Measurements from ENCODE around the gene GNG12. TPM values are rescaled to one million over a fixed set of nuclear protein-coding genes. Genes with fewer than 3 reads are reported as not detected.
"Not testable (repeated sequence)": the region's sequence is repeated elsewhere in the genome, so short reads cannot be mapped to it uniquely, and the experiment has no call there.

Gene GNG12
- total RNA-seq, 8 experiments from 2014 or later = 8.6 to 146 (median 51.7) TPM

GRCh38 chr1:67730312-67730711, 103.0 kb downstream of the GNG12 start:
- 20 to 100% (median 77%) methylated on average over 1 to 9 of the region's 9 CpGs; no CpG with 5 or more reads in 2 of the 10 experiments for WGBS, 10 experiments
- H3K4me3 ChIP-seq; H3K4me1 ChIP-seq (replicated peaks in 1 of 2); ATAC-seq (replicated peaks in 6 of 8); in situ Hi-C loops (cut with MboI; ENCODE audit: low pct_unique_long_range_greater_than_20kb in 2 of 9, low sequenced_read_pairs in 9 of 9, unreplicated experiment in 9 of 9); H3K27ac ChIP-seq: not testable (repeated sequence)

- Histone ChIP-seq H3K27ac (no peak overlapping the region), H3K4me3 (no peak overlapping the region), H3K4me1 (replicated peaks in 1 of 2) (no peaks in the 10 kb centered on the region)
- 0 to 100% (median 75%) methylated on average over 1 to 2 of the region's 2 CpGs; no CpG with 5 or more reads in 1 of the 10 experiments for WGBS, 10 experiments
- in situ Hi-C loops (cut with MboI; ENCODE audit: low pct_unique_long_range_greater_than_20kb in 2 of 9, low sequenced_read_pairs in 9 of 9, unreplicated experiment in 9 of 9) = no loop called here
- ATAC-seq (replicated peaks in 6 of 8) = no peak
These were observed 103.4 kb downstream of the GNG12 start for GRCh38 chr1:67729872-67730271.

- Histone ChIP-seq H3K27ac (no peak overlapping the region), H3K4me3 (no peak overlapping the region), H3K4me1 (replicated peaks in 1 of 2) (peaks cover 0 to 5% of the 10 kb centered on the region in 2 donors)
- ATAC-seq (replicated peaks in 6 of 8) = peak in 1 of 8 experiments; percentile 40
- in situ Hi-C loops (cut with MboI; ENCODE audit: low pct_unique_long_range_greater_than_20kb in 2 of 9, low sequenced_read_pairs in 9 of 9, unreplicated experiment in 9 of 9) = no loop called here
These were observed 107.0 kb downstream of the GNG12 start for GRCh38 chr1:67726224-67726623.

- Histone ChIP-seq H3K4me1 (replicated peaks in 1 of 2) (peaks cover 0 to 8% of the 10 kb centered on the region in 2 donors), H3K4me3 (no peak overlapping the region), H3K27ac (no peak overlapping the region)
- WGBS, 10 experiments = 11 to 100% (median 66%) methylated on average over 1 to 3 of the region's 3 CpGs
- peak in 2 of 8 experiments; percentile 12 to 65 for ATAC-seq (replicated peaks in 6 of 8)
- in situ Hi-C loops (cut with MboI; ENCODE audit: low pct_unique_long_range_greater_than_20kb in 2 of 9, low sequenced_read_pairs in 9 of 9, unreplicated experiment in 9 of 9) = no loop called here
These were observed 108.2 kb downstream of the GNG12 start for GRCh38 chr1:67724928-67725560.

- 8 to 82% (median 60%) methylated on average over 1 to 2 of the region's 2 CpGs; no CpG with 5 or more reads in 1 of the 10 experiments for WGBS, 10 experiments
- ATAC-seq (replicated peaks in 6 of 8) = no peak
- no peak overlapping the region for H3K4me3 ChIP-seq
- H3K27ac ChIP-seq = no peak overlapping the region
- in situ Hi-C loops (cut with MboI; ENCODE audit: low pct_unique_long_range_greater_than_20kb in 2 of 9, low sequenced_read_pairs in 9 of 9, unreplicated experiment in 9 of 9) = no loop called here
- H3K4me1 ChIP-seq (replicated peaks in 1 of 2) = peaks cover 0 to 8% of the 10 kb centered on the region in 2 donors
These were observed 109.6 kb downstream of the GNG12 start for GRCh38 chr1:67723620-67724019.

GRCh38 chr1:67723126-67723525, 110.1 kb downstream of the GNG12 start:
- WGBS, 10 experiments = 0 to 88% (median 79%) methylated on average over 1 of the region's 1 CpG; no CpG with 5 or more reads in 3 of the 10 experiments
- ATAC-seq (replicated peaks in 6 of 8) = peak in 1 of 8 experiments; percentile 13
- in situ Hi-C loops (cut with MboI; ENCODE audit: low pct_unique_long_range_greater_than_20kb in 2 of 9, low sequenced_read_pairs in 9 of 9, unreplicated experiment in 9 of 9) = no loop called here
- Histone ChIP-seq H3K27ac (no peak overlapping the region), H3K4me3 (no peak overlapping the region), H3K4me1 (replicated peaks in 1 of 2) (peaks cover 0 to 8% of the 10 kb centered on the region in 2 donors)

- Histone ChIP-seq H3K4me3 (no peak overlapping the region), H3K4me1 (replicated peaks in 1 of 2) (peaks cover 0 to 8% of the 10 kb centered on the region in 2 donors), H3K27ac (no peak overlapping the region)
- in situ Hi-C loops (cut with MboI; ENCODE audit: low pct_unique_long_range_greater_than_20kb in 2 of 9, low sequenced_read_pairs in 9 of 9, unreplicated experiment in 9 of 9) = no loop called here
- WGBS, 10 experiments = 29 to 86% (median 67%) methylated on average over 1 to 4 of the region's 4 CpGs; no CpG with 5 or more reads in 3 of the 10 experiments
- peak in 3 of 8 experiments; percentile 18 to 57 (median 48) for ATAC-seq (replicated peaks in 6 of 8)
These were observed 110.8 kb downstream of the GNG12 start for GRCh38 chr1:67722292-67722944.

GRCh38 chr1:67721650-67722291, 111.5 kb downstream of the GNG12 start:
- no peak for ATAC-seq (replicated peaks in 6 of 8)
- peaks cover 0 to 8% of the 10 kb centered on the region in 2 donors for H3K4me1 ChIP-seq (replicated peaks in 1 of 2)
- in situ Hi-C loops (cut with MboI; ENCODE audit: low pct_unique_long_range_greater_than_20kb in 2 of 9, low sequenced_read_pairs in 9 of 9, unreplicated experiment in 9 of 9) = no loop called here
- 80 to 100% (median 94%) methylated on average over 1 to 2 of the region's 2 CpGs; no CpG with 5 or more reads in 4 of the 10 experiments for WGBS, 10 experiments
- no peak overlapping the region for H3K4me3 ChIP-seq
- no peak overlapping the region for H3K27ac ChIP-seq

- H3K4me3 ChIP-seq = no peak overlapping the region
- H3K4me1 ChIP-seq (replicated peaks in 1 of 2) = peaks cover 0 to 8% of the 10 kb centered on the region in 2 donors
- no peak overlapping the region for H3K27ac ChIP-seq
- 19 to 100% (median 23%) methylated on average over 1 to 4 of the region's 4 CpGs; no CpG with 5 or more reads in 5 of the 10 experiments for WGBS, 10 experiments
- in situ Hi-C loops (cut with MboI; ENCODE audit: low pct_unique_long_range_greater_than_20kb in 2 of 9, low sequenced_read_pairs in 9 of 9, unreplicated experiment in 9 of 9) = no loop called here
- ATAC-seq (replicated peaks in 6 of 8) = peak in 3 of 8 experiments; percentile 24 to 41 (median 28)
These were observed 112.2 kb downstream of the GNG12 start for GRCh38 chr1:67721112-67721511.

GRCh38 chr1:67719329-67720196, 113.7 kb downstream of the GNG12 start:
- 63 to 100% (median 95%) methylated on average over 1 to 6 of the region's 6 CpGs for WGBS, 10 experiments
- H3K4me3 ChIP-seq = no peak overlapping the region
- H3K4me1 ChIP-seq (replicated peaks in 1 of 2) = peaks cover 0 to 8% of the 10 kb centered on the region in 2 donors
- no peak overlapping the region for H3K27ac ChIP-seq
- in situ Hi-C loops (cut with MboI; ENCODE audit: low pct_unique_long_range_greater_than_20kb in 2 of 9, low sequenced_read_pairs in 9 of 9, unreplicated experiment in 9 of 9) = no loop called here
- peak in 1 of 8 experiments; percentile 12 for ATAC-seq (replicated peaks in 6 of 8)

GRCh38 chr1:67717876-67718275, 115.4 kb downstream of the GNG12 start:
- 57 to 100% (median 93%) methylated on average over 1 to 4 of the region's 4 CpGs for WGBS, 10 experiments
- Histone ChIP-seq H3K4me1 (replicated peaks in 1 of 2) (peaks cover 5 to 22% of the 10 kb centered on the region in 2 donors), H3K27ac (no peak overlapping the region), H3K4me3 (no peak overlapping the region)
- in situ Hi-C loops (cut with MboI; ENCODE audit: low pct_unique_long_range_greater_than_20kb in 2 of 9, low sequenced_read_pairs in 9 of 9, unreplicated experiment in 9 of 9) = no loop called here
- ATAC-seq (replicated peaks in 6 of 8) = peak in 3 of 8 experiments; percentile 15 to 44 (median 29)

- Histone ChIP-seq H3K4me1 (replicated peaks in 1 of 2) (peaks cover 5 to 20% of the 10 kb centered on the region in 2 donors), H3K27ac (no peak overlapping the region), H3K4me3 (no peak overlapping the region)
- peak in 1 of 8 experiments; percentile 12 for ATAC-seq (replicated peaks in 6 of 8)
- in situ Hi-C loops (cut with MboI; ENCODE audit: low pct_unique_long_range_greater_than_20kb in 2 of 9, low sequenced_read_pairs in 9 of 9, unreplicated experiment in 9 of 9) = no loop called here
- WGBS, 10 experiments = 0 to 93% (median 90%) methylated on average over 1 to 4 of the region's 4 CpGs; no CpG with 5 or more reads in 1 of the 10 experiments
These were observed 116.5 kb downstream of the GNG12 start for GRCh38 chr1:67716800-67717199.

Data from motor neuron (in vitro differentiated cells).